OCI-LY1 (cell line): Measurements from ENCODE around the gene BCL2L11.

Experiments
- H2AFZ ChIP-seq: fragments of 200-600 bp; sonication (generic), shearing (Covaris generic); 2 replicates; pipeline ENCODE4 v1.6.0; 2014; ENCODE audit warnings: antibody characterized with exemption, mild to moderate bottlenecking, low read length
- H3F3A ChIP-seq: fragments of 200-600 bp; sonication (generic), shearing (Covaris generic); 2 replicates; pipeline ENCODE4 v1.6.0; 2014; ENCODE audit warnings: mild to moderate bottlenecking, antibody characterized with exemption, low read length, moderate library complexity; ENCODE audit not compliant: insufficient read depth
- H3K27ac ChIP-seq: fragments of 200-600 bp; sonication (generic); 2 replicates; pipeline ENCODE4 v1.5.1; 2014; ENCODE audit warnings: low read length, mixed run types, mild to moderate bottlenecking, low read depth; ENCODE audit not compliant: poor library complexity, severe bottlenecking
- H3K27me3 ChIP-seq: fragments of 200-600 bp; sonication (generic); 2 replicates; pipeline ENCODE4 v1.6.0; 2014; ENCODE audit warnings: antibody characterized with exemption, mild to moderate bottlenecking, low read length, moderate library complexity; ENCODE audit not compliant: insufficient read depth
- H3K36me3 ChIP-seq: fragments of 200-600 bp; sonication (generic); 2 replicates; pipeline ENCODE4 v1.6.1; 2014; ENCODE audit warnings: mild to moderate bottlenecking, antibody characterized with exemption, low read length, moderate library complexity, mixed read lengths; ENCODE audit not compliant: insufficient read depth
- H3K4me1 ChIP-seq: fragments of 200-600 bp; sonication (generic); 2 replicates; pipeline ENCODE4 v1.5.1; 2014; ENCODE audit warnings: mild to moderate bottlenecking, low read length, moderate library complexity; ENCODE audit not compliant: insufficient read depth, severe bottlenecking
- H3K4me2 ChIP-seq: fragments of 200-600 bp; sonication (generic), shearing (Covaris generic); 2 replicates; pipeline ENCODE4 v1.6.1; 2014; ENCODE audit warnings: low read length
- H3K4me3 ChIP-seq: fragments of 200-600 bp; sonication (generic); 2 replicates; pipeline ENCODE4 v1.5.1; 2014; ENCODE audit warnings: low read length, low read depth, mild to moderate bottlenecking, mixed read lengths; ENCODE audit not compliant: poor library complexity, severe bottlenecking
- H3K79me2 ChIP-seq: fragments of 200-600 bp; shearing (Covaris generic); 2 replicates; pipeline ENCODE4 v1.6.1; 2016; ENCODE audit warnings: mixed run types, low read length, mixed read lengths; ENCODE audit not compliant: insufficient read depth
- H3K9ac ChIP-seq: fragments of 200-600 bp; sonication (generic), shearing (Covaris generic); 2 replicates; pipeline ENCODE4 v1.6.1; 2014; ENCODE audit warnings: mild to moderate bottlenecking, low read length, mixed read lengths
- H3K9me2 ChIP-seq: fragments of 200-600 bp; sonication (generic), shearing (Covaris generic); 2 replicates; pipeline ENCODE4 v1.6.1; 2014; ENCODE audit warnings: low read depth, mild to moderate bottlenecking, low read length, mixed read lengths
- H3K9me3 ChIP-seq: fragments of 200-600 bp; shearing (Covaris generic); 2 replicates; pipeline ENCODE4 v1.6.1; 2014; ENCODE audit warnings: low read length, mixed read lengths
- H4K20me1 ChIP-seq: fragments of 200-600 bp; sonication (generic), shearing (Covaris generic); 2 replicates; pipeline ENCODE4 v1.6.0; 2016; ENCODE audit warnings: mild to moderate bottlenecking, low read length; ENCODE audit not compliant: insufficient read depth
- EZH2 ChIP-seq: fragments of 200-600 bp; sonication (generic), shearing (Covaris generic); IDR thresholded peaks from 2 replicates; pipeline ENCODE4 v1.8.0; 2017; ENCODE audit warnings: borderline replicate concordance, mixed run types, mild to moderate bottlenecking, antibody characterized with exemption, low read length, moderate library complexity, mixed read lengths
- TF ChIP-seq, protein P1 (sequence below): fragments of 200-600 bp; sonication (generic), shearing (Covaris generic); IDR thresholded peaks from 2 replicates; pipeline ENCODE4 v1.5.1; 2017; ENCODE audit warnings: mild to moderate bottlenecking, antibody characterized with exemption, low read length, moderate library complexity, mixed read lengths

The BCL2L11 gene

DNA sequence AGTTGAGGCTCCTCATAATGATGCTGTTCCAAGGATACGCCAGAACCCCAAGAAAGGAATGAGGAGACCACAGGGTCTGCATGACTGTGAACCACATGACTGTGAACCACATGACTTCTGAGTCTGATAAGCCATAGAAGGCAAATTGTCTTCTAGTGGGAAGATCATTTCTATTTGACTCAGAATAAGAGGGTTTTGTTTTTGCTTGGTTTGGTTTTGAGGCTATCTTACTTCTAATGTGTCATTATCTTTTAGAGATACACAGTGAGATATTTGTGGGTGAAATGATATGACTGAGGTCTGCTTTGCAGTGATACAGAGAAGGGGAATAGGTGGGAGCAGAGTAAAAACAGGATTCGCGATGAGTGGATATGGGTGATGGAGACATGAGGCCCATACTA is 28.9 kb upstream of the BCL2L11 start:
- no peaks in the 10 kb centered on the region for H3K4me1 ChIP-seq
- H3K4me3 ChIP-seq = no peak overlapping the region
- H3K9ac ChIP-seq = no peak overlapping the region
- 0 out of 2 replicates have a peak, but pooled peaks cover 3% of the 10 kb centered on the region for H3K27me3 ChIP-seq
- no peaks in the 10 kb centered on the region for H4K20me1 ChIP-seq
- no peaks in the 10 kb centered on the region for H3K9me3 ChIP-seq
- no peak overlapping the region for H2AFZ ChIP-seq
- H3K9me2 ChIP-seq = no peaks in the 10 kb centered on the region
- H3K4me2 ChIP-seq = no peak overlapping the region
- H3K79me2 ChIP-seq = no peaks in the 10 kb centered on the region
- no peak overlapping the region for H3K27ac ChIP-seq
- TF ChIP-seq EZH2 = no peak
- TF ChIP-seq, protein P1, sequence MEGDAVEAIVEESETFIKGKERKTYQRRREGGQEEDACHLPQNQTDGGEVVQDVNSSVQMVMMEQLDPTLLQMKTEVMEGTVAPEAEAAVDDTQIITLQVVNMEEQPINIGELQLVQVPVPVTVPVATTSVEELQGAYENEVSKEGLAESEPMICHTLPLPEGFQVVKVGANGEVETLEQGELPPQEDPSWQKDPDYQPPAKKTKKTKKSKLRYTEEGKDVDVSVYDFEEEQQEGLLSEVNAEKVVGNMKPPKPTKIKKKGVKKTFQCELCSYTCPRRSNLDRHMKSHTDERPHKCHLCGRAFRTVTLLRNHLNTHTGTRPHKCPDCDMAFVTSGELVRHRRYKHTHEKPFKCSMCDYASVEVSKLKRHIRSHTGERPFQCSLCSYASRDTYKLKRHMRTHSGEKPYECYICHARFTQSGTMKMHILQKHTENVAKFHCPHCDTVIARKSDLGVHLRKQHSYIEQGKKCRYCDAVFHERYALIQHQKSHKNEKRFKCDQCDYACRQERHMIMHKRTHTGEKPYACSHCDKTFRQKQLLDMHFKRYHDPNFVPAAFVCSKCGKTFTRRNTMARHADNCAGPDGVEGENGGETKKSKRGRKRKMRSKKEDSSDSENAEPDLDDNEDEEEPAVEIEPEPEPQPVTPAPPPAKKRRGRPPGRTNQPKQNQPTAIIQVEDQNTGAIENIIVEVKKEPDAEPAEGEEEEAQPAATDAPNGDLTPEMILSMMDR = no peak
- no peaks in the 10 kb centered on the region for H3K36me3 ChIP-seq
- H3F3A ChIP-seq = no peaks in the 10 kb centered on the region

DNA sequence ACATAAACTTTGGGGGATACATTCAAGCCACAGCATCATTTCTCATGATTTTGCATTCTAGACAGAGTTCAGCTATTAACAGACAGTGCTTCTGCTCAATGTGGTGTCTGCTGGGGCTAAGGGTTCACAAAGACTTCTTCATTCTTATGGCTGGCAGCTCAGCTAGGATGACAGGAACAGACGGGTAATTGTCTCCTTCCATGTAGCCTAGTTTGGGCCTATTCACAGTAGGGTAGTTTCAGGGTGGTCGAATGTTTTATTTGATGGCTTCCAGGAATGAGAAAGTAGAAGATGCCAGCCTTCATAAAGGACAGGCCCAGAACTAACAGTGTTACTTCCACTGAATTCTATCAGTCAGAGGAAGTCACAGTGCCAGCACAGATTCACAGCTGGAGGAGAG is 26.0 kb upstream of the BCL2L11 start:
- H3F3A ChIP-seq = no peaks in the 10 kb centered on the region
- no peaks in the 10 kb centered on the region for H3K36me3 ChIP-seq
- 0 out of 2 replicates have a peak, but pooled peaks cover 3% of the 10 kb centered on the region for H3K27me3 ChIP-seq
- H4K20me1 ChIP-seq = no peaks in the 10 kb centered on the region
- no peak overlapping the region for H3K27ac ChIP-seq
- H3K9me2 ChIP-seq = no peaks in the 10 kb centered on the region
- no peak overlapping the region for H3K4me3 ChIP-seq
- no peak overlapping the region for H3K4me2 ChIP-seq
- no peak overlapping the region for H3K9ac ChIP-seq
- no peak for TF ChIP-seq EZH2
- TF ChIP-seq, protein P1 = no peak
- no peaks in the 10 kb centered on the region for H3K79me2 ChIP-seq
- H3K4me1 ChIP-seq = no peaks in the 10 kb centered on the region
- no peaks in the 10 kb centered on the region for H3K9me3 ChIP-seq
- no peak overlapping the region for H2AFZ ChIP-seq

DNA sequence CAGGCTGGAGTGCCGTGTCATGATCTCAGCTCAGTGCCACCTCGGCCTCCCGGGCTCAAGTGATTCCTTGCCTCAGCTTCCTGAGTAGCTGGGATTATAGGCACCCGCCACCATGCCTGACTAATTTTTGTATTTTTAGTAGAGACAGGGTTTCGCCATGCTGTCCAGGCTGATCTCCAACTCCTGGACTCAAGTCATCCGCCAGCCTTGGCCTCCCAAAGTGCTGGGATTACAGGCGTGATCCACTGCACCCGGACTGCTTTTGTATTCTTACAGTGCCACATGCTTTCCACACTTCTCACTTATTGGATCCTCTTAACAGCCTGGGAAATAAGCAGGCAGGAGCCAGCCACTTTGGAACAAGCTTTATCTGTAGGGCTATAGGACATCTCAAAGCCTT is 25.3 kb upstream of the BCL2L11 start:
- Histone ChIP-seq H3K4me3 (no peak overlapping the region), H3K4me2 (no peak overlapping the region), H3K9ac (no peak overlapping the region), H3K27me3 (no peaks in the 10 kb centered on the region), H3K36me3 (no peaks in the 10 kb centered on the region), H3K79me2 (no peaks in the 10 kb centered on the region), H3K9me3 (no peaks in the 10 kb centered on the region), H3K9me2 (no peaks in the 10 kb centered on the region), H3K27ac (no peak overlapping the region), H2AFZ (no peak overlapping the region), H3K4me1 (no peaks in the 10 kb centered on the region), H3F3A (no peaks in the 10 kb centered on the region), H4K20me1 (no peaks in the 10 kb centered on the region)
- TF ChIP-seq, protein P1 = no peak
- TF ChIP-seq EZH2 = no peak
